H9 (cell line): Measurements from ENCODE around the gene TSNAXIP1. TPM values are rescaled to one million over a fixed set of nuclear protein-coding genes. Genes with fewer than 3 reads are reported as not detected.

Experiments
- DNase-seq: peaks from one replicate; pipeline ENCODE4 v3.0.0-alpha.2; 2017
- H2AFZ ChIP-seq: one replicate; pipeline ENCODE4 v1.6.1; 2013; ENCODE audit warnings: mild to moderate bottlenecking, low read length, control low read depth, moderate library complexity
- H2AK5ac ChIP-seq: 2 replicates; pipeline ENCODE4 v1.6.1; 2013; ENCODE audit warnings: low read length, control low read depth, mixed read lengths; ENCODE audit not compliant: insufficient read length
- H2BK120ac ChIP-seq: one replicate; pipeline ENCODE4 v1.6.1; 2013; ENCODE audit warnings: low read depth, mild to moderate bottlenecking, low read length, control low read depth, inconsistent platforms; ENCODE audit not compliant: poor library complexity, severe bottlenecking
- H2BK12ac ChIP-seq: 2 replicates; pipeline ENCODE4 v1.6.1; 2013; ENCODE audit warnings: low read length, control low read depth, mixed read lengths, low read depth; ENCODE audit not compliant: insufficient read length
- H2BK15ac ChIP-seq: 2 replicates; pipeline ENCODE4 v1.6.1; 2013; ENCODE audit warnings: low read depth, low read length, control low read depth
- H2BK20ac ChIP-seq: one replicate; pipeline ENCODE4 v1.6.1; 2013; ENCODE audit warnings: low read depth, mild to moderate bottlenecking, low read length, control low read depth, inconsistent platforms; ENCODE audit not compliant: poor library complexity, severe bottlenecking
- H2BK5ac ChIP-seq: 2 replicates; pipeline ENCODE4 v1.6.1; 2013; ENCODE audit warnings: low read length, control low read depth, mixed read lengths; ENCODE audit not compliant: insufficient read length
- H3K14ac ChIP-seq: 2 replicates; pipeline ENCODE4 v1.6.1; 2013; ENCODE audit warnings: low read length, control low read depth; ENCODE audit not compliant: insufficient read depth
- H3K18ac ChIP-seq: 2 replicates; pipeline ENCODE4 v1.6.1; 2013; ENCODE audit warnings: low read depth, mild to moderate bottlenecking, mixed read lengths, low read length, control low read depth; ENCODE audit not compliant: insufficient read length
- H3K23ac ChIP-seq: 2 replicates; pipeline ENCODE4 v1.6.1; 2013; ENCODE audit warnings: low read length, control low read depth, mixed read lengths, low read depth; ENCODE audit not compliant: insufficient read length
- H3K23me2 ChIP-seq: 2 replicates; pipeline ENCODE4 v1.6.1; 2013; ENCODE audit warnings: low read depth, mild to moderate bottlenecking, mixed read lengths, low read length, control low read depth; ENCODE audit not compliant: insufficient read length, poor library complexity, severe bottlenecking
- H3K27ac ChIP-seq: 2 replicates; pipeline ENCODE4 v1.5.1; 2013; ENCODE audit warnings: low read length, control low read depth, mixed read lengths, low read depth; ENCODE audit not compliant: insufficient read length
- H3K27me3 ChIP-seq: 2 replicates; pipeline ENCODE4 v1.6.1; 2013; ENCODE audit warnings: low read length, control low read depth, inconsistent platforms; ENCODE audit not compliant: insufficient read depth
- H3K4ac ChIP-seq: 2 replicates; pipeline ENCODE4 v1.6.1; 2013; ENCODE audit warnings: low read depth, mild to moderate bottlenecking, control low read depth, inconsistent platforms, low read length, moderate library complexity
- H3K4me1 ChIP-seq: 2 replicates; pipeline ENCODE4 v1.6.1; 2013; ENCODE audit warnings: low read length, control low read depth, inconsistent platforms; ENCODE audit not compliant: insufficient read depth
- H3K4me2 ChIP-seq: 2 replicates; pipeline ENCODE4 v1.6.1; 2013; ENCODE audit warnings: low read length, control low read depth, mixed read lengths; ENCODE audit not compliant: insufficient read length, insufficient read depth
- H3K56ac ChIP-seq: 2 replicates; pipeline ENCODE4 v1.6.1; 2013; ENCODE audit warnings: low read depth, mild to moderate bottlenecking, mixed read lengths, low read length, control low read depth; ENCODE audit not compliant: insufficient read length
- H3K79me1 ChIP-seq: 2 replicates; pipeline ENCODE4 v1.6.1; 2013; ENCODE audit warnings: low read depth, mild to moderate bottlenecking, moderate library complexity, low read length, control low read depth, inconsistent platforms; ENCODE audit not compliant: insufficient read depth, poor library complexity, severe bottlenecking
- H3K79me2 ChIP-seq: 2 replicates; pipeline ENCODE4 v1.6.1; 2013; ENCODE audit warnings: low read length, control low read depth, inconsistent platforms; ENCODE audit not compliant: insufficient read depth
- H3K9ac ChIP-seq: 2 replicates; pipeline ENCODE4 v1.6.1; 2013; ENCODE audit warnings: low read length, control low read depth, mixed read lengths; ENCODE audit not compliant: insufficient read length; ENCODE audit errors: extremely low read depth
- H3K9me3 ChIP-seq: one replicate; pipeline ENCODE4 v1.6.1; 2013; ENCODE audit warnings: low read depth, low read length, inconsistent platforms; ENCODE audit not compliant: control insufficient read depth
- H3T11ph ChIP-seq: one replicate; pipeline ENCODE4 v1.6.1; 2013; ENCODE audit warnings: mild to moderate bottlenecking, low read length, control low read depth, inconsistent platforms
- H4K20me1 ChIP-seq: one replicate; pipeline ENCODE4 v1.6.1; 2013; ENCODE audit not compliant: control insufficient read depth, insufficient read length, insufficient read depth
- H4K5ac ChIP-seq: 2 replicates; pipeline ENCODE4 v1.6.1; 2013; ENCODE audit warnings: low read depth, mild to moderate bottlenecking, mixed read lengths, low read length, control low read depth; ENCODE audit not compliant: insufficient read length
- H4K8ac ChIP-seq: replicated peaks from 2 replicates; pipeline ENCODE4 v1.6.1; 2013; ENCODE audit warnings: low read length, control low read depth, mixed read lengths, low read depth; ENCODE audit not compliant: insufficient read length
- H4K91ac ChIP-seq: 2 replicates; pipeline ENCODE4 v1.6.1; 2013; ENCODE audit warnings: low read depth, mild to moderate bottlenecking, moderate library complexity, mixed read lengths, low read length, control low read depth; ENCODE audit not compliant: insufficient read length
- H3K27ac Mint-ChIP-seq, 3 experiments: 2 replicates in 2 of 3; 3 replicates in 1 of 3; pipeline ENCODE4 v1.8.0; 2020 to 2021; ENCODE audit warnings: mixed read lengths in 3 of 3, mild to moderate bottlenecking in 1 of 3, moderate library complexity in 1 of 3
- H3K27me3 Mint-ChIP-seq: 2 replicates; pipeline ENCODE4 v1.8.0; 2021; ENCODE audit warnings: low read depth, mild to moderate bottlenecking, moderate library complexity, mixed read lengths
- H3K36me3 Mint-ChIP-seq, 3 experiments: 2 replicates in 2 of 3; 3 replicates in 1 of 3; pipeline ENCODE4 v1.8.0; 2020 to 2021; ENCODE audit warnings: low read depth in 3 of 3, mixed read lengths in 3 of 3; ENCODE audit not compliant: insufficient read depth in 1 of 3
- H3K4me1 Mint-ChIP-seq, 2 experiments: 2 replicates each; pipeline ENCODE4 v1.8.0; 2020; ENCODE audit warnings: mixed read lengths in 2 of 2
- H3K4me3 Mint-ChIP-seq, 2 experiments: 2 replicates in 1 of 2; 3 replicates in 1 of 2; pipeline ENCODE4 v1.8.0; 2020 to 2021; ENCODE audit warnings: mild to moderate bottlenecking in 2 of 2, mixed read lengths in 2 of 2, moderate library complexity in 1 of 2
- H3K9me3 Mint-ChIP-seq, 2 experiments: 2 replicates in 1 of 2; 3 replicates in 1 of 2; pipeline ENCODE4 v1.8.0; 2020; ENCODE audit warnings: mild to moderate bottlenecking in 2 of 2, mixed read lengths in 2 of 2, moderate library complexity in 1 of 2
- WGBS: extraction: QIAGEN DNeasy Blood & Tissue Kit; methylation state at CpG from one replicate; pipeline ENCODE4 v1.1.7; 2013; ENCODE audit warnings: missing lambda C conversion rate, low lambda C conversion rate, mixed read lengths; ENCODE audit not compliant: insufficient read length; ENCODE audit errors: extremely low coverage; 5-methylcytosine and 5-hydroxymethylcytosine counted together
- total RNA-seq: library from RNA; stranded (reverse); gene quantifications from 2 replicates; pipeline ENCODE4 v1.2.1, GENCODE V29; 2021
- TF ChIP-seq, protein P1 (sequence below): fragments of 200-600 bp; sonication (generic); conservative IDR thresholded peaks from 3 replicates; pipeline ENCODE4 v1.8.0; 2021; ENCODE audit warnings: antibody characterized with exemption, mild to moderate bottlenecking

TSNAXIP1 gene
- total RNA-seq, 1 experiment from 2014 or later, result 1.3 TPM

- Histone ChIP-seq H3K27me3 (no peaks in the 10 kb centered on the region), H3K27ac (no peak overlapping the region), H3K9me3 (no peaks in the 10 kb centered on the region), H3K4me2 (peak overlapping the region; percentile 81), H3K79me2 (peaks cover 23% of the 10 kb centered on the region; the same call in 1 of the 2 replicates), H3K23ac (no peak overlapping the region), H2BK20ac (no peak overlapping the region), H3K56ac (no peak overlapping the region), H3K79me1 (no peaks in the 10 kb centered on the region), H4K8ac (no peak overlapping the region), H2AK5ac (no peak overlapping the region), H4K91ac (no peak overlapping the region), H3K9ac (no peak overlapping the region), H3T11ph (no peak overlapping the region), H3K14ac (no peak overlapping the region), H2BK5ac (no peak overlapping the region), H3K4ac (no peak overlapping the region), H2BK120ac (no peak overlapping the region), H3K23me2 (peaks cover 10% of the 10 kb centered on the region), H2AFZ (no peak overlapping the region), H3K4me1 (peaks cover 10% of the 10 kb centered on the region; the same call in 1 of the 2 replicates), H4K20me1 (no peaks in the 10 kb centered on the region), H2BK12ac (no peak overlapping the region), H4K5ac (no peak overlapping the region), H2BK15ac (no peak overlapping the region), H3K18ac (no peak overlapping the region)
- TF ChIP-seq, protein P1, sequence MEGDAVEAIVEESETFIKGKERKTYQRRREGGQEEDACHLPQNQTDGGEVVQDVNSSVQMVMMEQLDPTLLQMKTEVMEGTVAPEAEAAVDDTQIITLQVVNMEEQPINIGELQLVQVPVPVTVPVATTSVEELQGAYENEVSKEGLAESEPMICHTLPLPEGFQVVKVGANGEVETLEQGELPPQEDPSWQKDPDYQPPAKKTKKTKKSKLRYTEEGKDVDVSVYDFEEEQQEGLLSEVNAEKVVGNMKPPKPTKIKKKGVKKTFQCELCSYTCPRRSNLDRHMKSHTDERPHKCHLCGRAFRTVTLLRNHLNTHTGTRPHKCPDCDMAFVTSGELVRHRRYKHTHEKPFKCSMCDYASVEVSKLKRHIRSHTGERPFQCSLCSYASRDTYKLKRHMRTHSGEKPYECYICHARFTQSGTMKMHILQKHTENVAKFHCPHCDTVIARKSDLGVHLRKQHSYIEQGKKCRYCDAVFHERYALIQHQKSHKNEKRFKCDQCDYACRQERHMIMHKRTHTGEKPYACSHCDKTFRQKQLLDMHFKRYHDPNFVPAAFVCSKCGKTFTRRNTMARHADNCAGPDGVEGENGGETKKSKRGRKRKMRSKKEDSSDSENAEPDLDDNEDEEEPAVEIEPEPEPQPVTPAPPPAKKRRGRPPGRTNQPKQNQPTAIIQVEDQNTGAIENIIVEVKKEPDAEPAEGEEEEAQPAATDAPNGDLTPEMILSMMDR, result no peak
- no peaks in the 10 kb centered on the region for H3K27me3 Mint-ChIP-seq
- no peak for DNase-seq
- peaks cover 11 to 24% (median 16%) of the 10 kb centered on the region in 3 experiments for H3K36me3 Mint-ChIP-seq
- peak overlapping the region; percentile 9 to 95 (median 93); a peak in 4 of 7 replicates for H3K27ac Mint-ChIP-seq
- peak overlapping the region; percentile 94 to 98 for H3K4me3 Mint-ChIP-seq
- no CpG with 5 or more reads among the region's 11 CpGs for WGBS
- H3K4me1 Mint-ChIP-seq, result peaks cover 39 to 40% of the 10 kb centered on the region in 2 experiments
- H3K9me3 Mint-ChIP-seq, result peaks cover 0 to 2% of the 10 kb centered on the region in 2 experiments; a peak in 1 of 5 replicates
These were observed 41.4 kb downstream of the TSNAXIP1 start for GRCh38 chr16:67848118-67848517.
